ENCODE data around the gene YTHDC1.

The YTHDC1 gene

GRCh38 chr4:68278029-68278428 lies 71.9 kb downstream of the YTHDC1 start:
- Histone ChIP-seq H3K27ac (ENCODE audit: extremely low read depth, low read depth, low read length) (no peak overlapping the region), H3K36me3 (ENCODE audit: control insufficient read depth in 2 of 2, insufficient read depth in 1 of 2, low read length in 2 of 2) (no peaks in the 10 kb centered on the region), H3K4me3 (ENCODE audit: low read depth, low read length) (no peak overlapping the region), H3K9me3 (ENCODE audit: control insufficient read depth, insufficient read depth, low read depth, low read length) (no peaks in the 10 kb centered on the region), H3K4me1 (ENCODE audit: control insufficient read depth, insufficient read depth, low read length) (no peaks in the 10 kb centered on the region)
- TF ChIP-seq ZNF175 (tag by site-specific recombination; IDR thresholded peaks at IDR 0.05) (no peak), ZNF623 (tag by site-specific recombination; IDR thresholded peaks at IDR 0.05) (no peak), ZFP69B (tag by site-specific recombination; IDR thresholded peaks at IDR 0.05) (no peak), ZNF248 (tag by site-specific recombination; IDR thresholded peaks at IDR 0.05) (no peak), ZNF266 (tag by site-specific recombination; IDR thresholded peaks at IDR 0.05; ENCODE audit: low read depth) (no peak), ZEB2 (tag by site-specific recombination; IDR thresholded peaks at IDR 0.05) (no peak), SETDB1 (IDR thresholded peaks at IDR 0.05; ENCODE audit: insufficient read length, low read length) (no peak), ZNF311 (tag by site-specific recombination; IDR thresholded peaks at IDR 0.05; ENCODE audit: borderline replicate concordance) (no peak), BCL11B (tag by site-specific recombination; IDR thresholded peaks at IDR 0.05; ENCODE audit: low read depth) (no peak)
- POLR2A ChIA-PET = no interaction called here
- CTCF ChIA-PET = interaction anchor here (0.7 kb wide), 2 partner anchors 98 to 443 kb away, joined by 3 to 4 read pairs; no protein-coding TSS in a partner anchor

GRCh38 chr4:68277627-68278026 lies 72.3 kb downstream of the YTHDC1 start:
- POLR2A ChIA-PET = no interaction called here
- no peak for TF ChIP-seq GLIS2 (tag by site-specific recombination; IDR thresholded peaks at IDR 0.05)
- TF ChIP-seq ZSCAN16 (tag by site-specific recombination; IDR thresholded peaks at IDR 0.05) = no peak
- no peak for TF ChIP-seq ZNF561 (tag by site-specific recombination; IDR thresholded peaks at IDR 0.05; ENCODE audit: borderline replicate concordance)
- no peak for TF ChIP-seq ZNF664 (tag by site-specific recombination; IDR thresholded peaks at IDR 0.05)
- Histone ChIP-seq H3K27ac (ENCODE audit: extremely low read depth, low read depth, low read length) (no peak overlapping the region), H3K4me1 (ENCODE audit: control insufficient read depth, insufficient read depth, low read length) (no peaks in the 10 kb centered on the region), H3K9me3 (ENCODE audit: control insufficient read depth, insufficient read depth, low read depth, low read length) (no peaks in the 10 kb centered on the region), H3K4me3 (ENCODE audit: low read depth, low read length) (no peak overlapping the region), H3K36me3 (ENCODE audit: control insufficient read depth in 2 of 2, insufficient read depth in 1 of 2, low read length in 2 of 2) (no peaks in the 10 kb centered on the region)
- CTCF ChIA-PET = interaction anchor here (0.7 kb wide), 2 partner anchors 98 to 443 kb away, joined by 3 to 4 read pairs; no protein-coding TSS in a partner anchor

GRCh38 chr4:68272860-68273259 lies 77.0 kb downstream of the YTHDC1 start:
- Histone ChIP-seq H3K4me1 (ENCODE audit: control insufficient read depth, insufficient read depth, low read length) (no peaks in the 10 kb centered on the region), H3K9me3 (ENCODE audit: control insufficient read depth, insufficient read depth, low read depth, low read length) (no peaks in the 10 kb centered on the region), H3K27ac (ENCODE audit: extremely low read depth, low read depth, low read length) (no peak overlapping the region), H3K4me3 (ENCODE audit: low read depth, low read length) (no peak overlapping the region), H3K36me3 (ENCODE audit: control insufficient read depth in 2 of 2, insufficient read depth in 1 of 2, low read length in 2 of 2) (no peaks in the 10 kb centered on the region)
- ChIA-PET CTCF (interaction anchor here (0.6 to 1.6 kb wide), 4 partner anchors 37 to 226 kb away, joined by 3 to 7 read pairs (median 4); no protein-coding TSS in a partner anchor), POLR2A (no interaction called here)
- TF ChIP-seq ZNF670 (tag by site-specific recombination; IDR thresholded peaks at IDR 0.05; ENCODE audit: low read depth) (no peak), KLF10 (tag by site-specific recombination; IDR thresholded peaks at IDR 0.05) (no peak), ZFP41 (tag by site-specific recombination; IDR thresholded peaks at IDR 0.05; ENCODE audit: borderline replicate concordance) (no peak), ZNF324 (tag by site-specific recombination; IDR thresholded peaks at IDR 0.05) (no peak), ZNF24 (tag by site-specific recombination; IDR thresholded peaks at IDR 0.05) (no peak), ZNF660 (tag by site-specific recombination; IDR thresholded peaks at IDR 0.05) (no peak), ZNF341 (tag by site-specific recombination; IDR thresholded peaks at IDR 0.05; ENCODE audit: low read depth) (no peak), ZNF777 (tag by site-specific recombination; IDR thresholded peaks at IDR 0.05; ENCODE audit: borderline replicate concordance) (no peak), PRDM4 (tag by site-specific recombination; IDR thresholded peaks at IDR 0.05) (no peak), ZNF221 (tag by site-specific recombination; IDR thresholded peaks at IDR 0.05; ENCODE audit: borderline replicate concordance) (no peak), ZNF785 (tag by site-specific recombination; IDR thresholded peaks at IDR 0.05) (no peak), OSR2 (tag by site-specific recombination; IDR thresholded peaks at IDR 0.05) (no peak), ZSCAN4 (tag by site-specific recombination; IDR thresholded peaks at IDR 0.05) (no peak)
